Right lobe of liver (tissue), 4 donors: ENCODE measurements around the gene HTR5A.

Experiments
- POLR2A ChIP-seq: fragments of 450-650 bp; IDR thresholded peaks from one replicate; pipeline ENCODE4 v1.6.1; 2017; ENCODE audit warnings: antibody characterized with exemption, mild to moderate bottlenecking
- TF ChIP-seq, protein P1 (sequence below), 4 donors: fragments of 200-600 bp in 3 of 4; fragments of 450-650 bp in 1 of 4; IDR thresholded peaks; one replicate each; pipeline versions ENCODE4 v1.5.1 to v1.8.0; 2016 to 2022; ENCODE audit warnings: antibody characterized with exemption in 4 of 4, mild to moderate bottlenecking in 2 of 4
- donor health status: DM: no; HTN: no; CAD: no.
- donor health status: DM: no; HTN: no; CAD: no.
- donor health status: DM: no; HTN: yes; CAD: no.

DNA sequence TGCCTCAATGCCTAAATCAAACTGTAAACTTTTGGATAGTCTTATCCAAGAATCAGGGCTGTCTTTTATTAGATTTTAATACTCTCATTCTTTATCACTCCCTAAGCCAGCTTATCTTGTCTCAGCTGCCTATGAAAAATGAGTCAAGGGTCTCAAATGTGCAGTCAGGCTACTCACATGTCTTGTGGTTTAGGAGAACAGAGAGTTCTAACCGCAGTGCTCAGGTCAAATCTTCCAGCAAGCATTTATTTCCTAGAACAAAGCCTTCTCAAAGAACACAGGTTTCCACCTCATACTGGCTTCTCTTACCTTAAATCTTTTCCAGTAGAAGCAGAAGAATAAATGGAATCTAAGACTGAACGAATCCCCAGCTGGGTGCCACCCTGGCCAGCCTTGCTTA, 23.5 kb downstream of the HTR5A start:
- no peak for TF ChIP-seq POLR2A
- TF ChIP-seq, protein P1, sequence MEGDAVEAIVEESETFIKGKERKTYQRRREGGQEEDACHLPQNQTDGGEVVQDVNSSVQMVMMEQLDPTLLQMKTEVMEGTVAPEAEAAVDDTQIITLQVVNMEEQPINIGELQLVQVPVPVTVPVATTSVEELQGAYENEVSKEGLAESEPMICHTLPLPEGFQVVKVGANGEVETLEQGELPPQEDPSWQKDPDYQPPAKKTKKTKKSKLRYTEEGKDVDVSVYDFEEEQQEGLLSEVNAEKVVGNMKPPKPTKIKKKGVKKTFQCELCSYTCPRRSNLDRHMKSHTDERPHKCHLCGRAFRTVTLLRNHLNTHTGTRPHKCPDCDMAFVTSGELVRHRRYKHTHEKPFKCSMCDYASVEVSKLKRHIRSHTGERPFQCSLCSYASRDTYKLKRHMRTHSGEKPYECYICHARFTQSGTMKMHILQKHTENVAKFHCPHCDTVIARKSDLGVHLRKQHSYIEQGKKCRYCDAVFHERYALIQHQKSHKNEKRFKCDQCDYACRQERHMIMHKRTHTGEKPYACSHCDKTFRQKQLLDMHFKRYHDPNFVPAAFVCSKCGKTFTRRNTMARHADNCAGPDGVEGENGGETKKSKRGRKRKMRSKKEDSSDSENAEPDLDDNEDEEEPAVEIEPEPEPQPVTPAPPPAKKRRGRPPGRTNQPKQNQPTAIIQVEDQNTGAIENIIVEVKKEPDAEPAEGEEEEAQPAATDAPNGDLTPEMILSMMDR (IDR thresholded peaks at IDR 0.05), result no peak
